OCI-LY7 (cell line): ENCODE results near the gene LGR5. TPM values are rescaled to one million over a fixed set of nuclear protein-coding genes. Genes with fewer than 3 reads are reported as not detected.

ENCODE experiments used
- BruUV-seq: library from RNA; stranded (reverse); fragments of 400-500 nt; replicated peaks from 2 replicates; lab custom pipeline; 2021; lab: Mats Ljungman, UMichigan
- CTCF ChIA-PET: fragments of 300-600 bp; sonication (Branson Sonifier 250); formaldehyde crosslinking; loops from one replicate; lab custom pipeline; 2022; ENCODE audit warnings: antibody characterized with exemption; ENCODE audit not compliant: unreplicated experiment; lab: Charles Lee
- POLR2A ChIA-PET: fragments of 300-600 bp; sonication (Branson Sonifier 250); formaldehyde crosslinking; loops from one replicate; lab custom pipeline; 2022; ENCODE audit warnings: antibody characterized with exemption; lab: Charles Lee
- DNase-seq: peaks from one replicate; pipeline ENCODE4 v3.0.0-alpha.2; 2015; ENCODE audit warnings: low spot score
- H2AFZ ChIP-seq: fragments of 200-600 bp; sonication (generic), shearing (Covaris generic); 2 replicates; pipeline ENCODE4 v1.6.1; 2014; ENCODE audit warnings: mild to moderate bottlenecking, antibody characterized with exemption, low read length, moderate library complexity
- H3K27ac ChIP-seq: fragments of 200-600 bp; sonication (generic); 2 replicates; pipeline ENCODE4 v1.5.1; 2014; ENCODE audit warnings: mixed run types, low read depth, mild to moderate bottlenecking, moderate library complexity, low read length, inconsistent platforms; ENCODE audit not compliant: poor library complexity, severe bottlenecking
- H3K36me3 ChIP-seq: fragments of 200-600 bp; sonication (generic); 2 replicates; pipeline ENCODE4 v1.6.1; 2014; ENCODE audit warnings: mild to moderate bottlenecking, antibody characterized with exemption, low read length, moderate library complexity, mixed read lengths; ENCODE audit not compliant: insufficient read depth
- H3K4me1 ChIP-seq: fragments of 200-600 bp; sonication (generic); 2 replicates; pipeline ENCODE4 v1.5.1; 2014; ENCODE audit warnings: mild to moderate bottlenecking, low read length; ENCODE audit not compliant: insufficient read depth, poor library complexity, severe bottlenecking
- H3K4me2 ChIP-seq: fragments of 200-600 bp; sonication (generic); 2 replicates; pipeline ENCODE4 v1.6.1; 2014; ENCODE audit warnings: mild to moderate bottlenecking, low read length
- H3K4me3 ChIP-seq: fragments of 200-600 bp; sonication (generic); 2 replicates; pipeline ENCODE4 v1.5.1; 2014; ENCODE audit warnings: mild to moderate bottlenecking, low read depth, low read length; ENCODE audit not compliant: poor library complexity, severe bottlenecking
- H3K79me2 ChIP-seq: fragments of 200-600 bp; sonication (generic); 2 replicates; pipeline ENCODE4 v1.6.1; 2016; ENCODE audit warnings: low read depth, mild to moderate bottlenecking, low read length, moderate library complexity, mixed read lengths; ENCODE audit not compliant: insufficient read depth
- H3K9me2 ChIP-seq: fragments of 200-600 bp; sonication (generic); 2 replicates; pipeline ENCODE4 v1.6.1; 2016; ENCODE audit warnings: mild to moderate bottlenecking, low read length, mixed read lengths; ENCODE audit not compliant: insufficient read depth
- H3K9me3 ChIP-seq: fragments of 200-600 bp; sonication (generic); 2 replicates; pipeline ENCODE4 v1.6.1; 2014; ENCODE audit warnings: mild to moderate bottlenecking, mixed run types, low read length, mixed read lengths
- H4K20me1 ChIP-seq: fragments of 200-600 bp; sonication (generic); 2 replicates; pipeline ENCODE4 v1.6.1; 2014; ENCODE audit warnings: mild to moderate bottlenecking, antibody characterized with exemption, low read length, moderate library complexity, mixed read lengths; ENCODE audit not compliant: insufficient read depth
- EZH2phosphoT487 ChIP-seq: fragments of 200-600 bp; sonication (generic); IDR thresholded peaks from 2 replicates; pipeline ENCODE4 v1.6.1; 2018; ENCODE audit warnings: low read depth, borderline replicate concordance, mild to moderate bottlenecking, mixed run types, antibody characterized with exemption, low read length, moderate library complexity, mixed read lengths
- intact Hi-C: fragments of 100-400 bp; cut with micrococcal nuclease; formaldehyde crosslinking; loops from one replicate; pipeline ENCODE4 v1.10.0; 2022; ENCODE audit not compliant: unreplicated experiment
- total RNA-seq, 2 experiments: library from RNA; depleted of rRNA in 1 of 2; stranded (reverse); fragments of >200 nt in 1 of 2; shearing (Covaris generic) in 1 of 2; gene quantifications; 2 replicates each; pipeline ENCODE4 v1.2.3, GENCODE V29; 2014 to 2022
- TF ChIP-seq, protein P1 (sequence below): fragments of 200-600 bp; sonication (generic); conservative IDR thresholded peaks from 2 replicates; pipeline ENCODE4 v1.5.1; 2014; ENCODE audit warnings: mild to moderate bottlenecking, antibody characterized with exemption, low read length, moderate library complexity, mixed read lengths

The LGR5 gene
- total RNA-seq, 2 experiments from 2014 or later = 0.51 TPM; not detected in 1

DNA sequence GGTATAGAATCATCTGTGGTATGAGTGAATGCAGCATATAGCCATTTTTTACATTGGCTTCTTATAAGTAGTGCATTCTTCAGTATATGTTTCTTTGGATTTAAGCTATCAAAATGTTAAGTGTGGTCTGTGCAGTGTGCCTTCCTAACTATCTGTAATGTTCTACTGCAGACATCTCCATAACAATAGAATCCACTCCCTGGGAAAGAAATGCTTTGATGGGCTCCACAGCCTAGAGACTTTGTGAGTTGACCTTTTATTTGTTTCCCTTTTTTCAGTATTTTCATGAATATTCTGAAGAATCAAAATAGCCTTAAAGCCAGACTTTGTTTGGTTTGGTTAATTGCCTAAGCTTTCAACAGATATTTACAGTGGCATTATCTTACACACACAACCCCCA is 116.8 kb downstream of the LGR5 start:
- intact Hi-C loops = no loop called here
- Histone ChIP-seq H3K9me2 (no peaks in the 10 kb centered on the region), H3K27ac (no peak overlapping the region), H3K4me1 (no peaks in the 10 kb centered on the region), H4K20me1 (no peaks in the 10 kb centered on the region), H3K4me3 (no peak overlapping the region), H3K4me2 (no peak overlapping the region), H3K79me2 (no peaks in the 10 kb centered on the region), H3K9me3 (no peaks in the 10 kb centered on the region), H2AFZ (no peak overlapping the region), H3K36me3 (no peaks in the 10 kb centered on the region)
- no peak for DNase-seq
- TF ChIP-seq, protein P1, sequence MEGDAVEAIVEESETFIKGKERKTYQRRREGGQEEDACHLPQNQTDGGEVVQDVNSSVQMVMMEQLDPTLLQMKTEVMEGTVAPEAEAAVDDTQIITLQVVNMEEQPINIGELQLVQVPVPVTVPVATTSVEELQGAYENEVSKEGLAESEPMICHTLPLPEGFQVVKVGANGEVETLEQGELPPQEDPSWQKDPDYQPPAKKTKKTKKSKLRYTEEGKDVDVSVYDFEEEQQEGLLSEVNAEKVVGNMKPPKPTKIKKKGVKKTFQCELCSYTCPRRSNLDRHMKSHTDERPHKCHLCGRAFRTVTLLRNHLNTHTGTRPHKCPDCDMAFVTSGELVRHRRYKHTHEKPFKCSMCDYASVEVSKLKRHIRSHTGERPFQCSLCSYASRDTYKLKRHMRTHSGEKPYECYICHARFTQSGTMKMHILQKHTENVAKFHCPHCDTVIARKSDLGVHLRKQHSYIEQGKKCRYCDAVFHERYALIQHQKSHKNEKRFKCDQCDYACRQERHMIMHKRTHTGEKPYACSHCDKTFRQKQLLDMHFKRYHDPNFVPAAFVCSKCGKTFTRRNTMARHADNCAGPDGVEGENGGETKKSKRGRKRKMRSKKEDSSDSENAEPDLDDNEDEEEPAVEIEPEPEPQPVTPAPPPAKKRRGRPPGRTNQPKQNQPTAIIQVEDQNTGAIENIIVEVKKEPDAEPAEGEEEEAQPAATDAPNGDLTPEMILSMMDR = no peak
- TF ChIP-seq EZH2phosphoT487 = no peak
- POLR2A ChIA-PET = no interaction called here
- BruUV-seq = no TSS peak
- CTCF ChIA-PET = no interaction called here

DNA sequence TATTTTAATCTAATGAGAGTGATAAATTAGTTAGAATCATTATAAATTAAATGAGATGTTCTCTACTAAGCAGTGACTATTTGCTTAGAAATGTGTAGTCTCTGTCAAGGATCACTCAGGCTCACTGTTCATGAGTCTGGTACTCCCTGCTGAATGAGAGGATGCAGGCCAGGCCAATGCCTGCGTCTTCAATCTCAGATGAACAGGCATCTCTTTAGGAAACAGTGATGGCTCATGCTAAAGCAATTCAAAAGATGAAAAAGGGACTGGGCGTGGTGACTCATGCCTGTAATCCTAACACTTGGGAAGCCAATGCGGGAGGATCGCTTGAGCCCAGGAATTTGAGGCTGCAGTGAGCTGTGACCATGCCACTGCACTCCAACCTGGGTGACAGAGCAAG is 117.3 kb downstream of the LGR5 start:
- CTCF ChIA-PET = no interaction called here
- no peak overlapping the region for H3K4me2 ChIP-seq

DNA sequence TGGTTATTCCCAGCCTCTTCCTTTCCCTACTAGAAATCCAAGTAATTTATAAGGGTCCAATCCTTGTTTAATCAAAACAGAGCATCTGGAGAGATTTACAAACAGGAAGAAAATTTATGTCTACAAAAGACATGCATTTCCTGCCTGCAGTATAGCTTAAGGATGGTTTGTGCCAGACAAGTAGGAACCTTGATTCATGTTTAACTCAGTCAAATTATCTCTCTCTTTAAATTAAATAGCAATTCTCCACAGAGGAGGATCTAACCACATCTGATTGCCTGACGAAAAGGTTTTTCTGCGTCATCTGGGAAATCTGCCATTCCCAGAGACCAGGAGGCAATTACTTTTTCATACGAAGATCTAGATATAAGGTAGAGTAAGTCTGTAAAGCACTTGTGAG is 118.8 kb downstream of the LGR5 start:
- Histone ChIP-seq H3K4me2 (no peak overlapping the region), H3K4me3 (no peak overlapping the region), H2AFZ (no peak overlapping the region), H3K27ac (no peak overlapping the region), H3K9me3 (no peaks in the 10 kb centered on the region), H3K9me2 (no peaks in the 10 kb centered on the region), H3K36me3 (no peaks in the 10 kb centered on the region), H3K4me1 (no peaks in the 10 kb centered on the region), H4K20me1 (no peaks in the 10 kb centered on the region), H3K79me2 (no peaks in the 10 kb centered on the region)
- no peak for DNase-seq
- intact Hi-C loops = no loop called here
- CTCF ChIA-PET = no interaction called here
- no TSS peak for BruUV-seq
- TF ChIP-seq EZH2phosphoT487 = no peak
- TF ChIP-seq, protein P1 = no peak
- POLR2A ChIA-PET = interaction anchor here (0.6 to 0.8 kb wide), 2 partner anchors 19 to 872 kb away, joined by 3 to 4 read pairs; no protein-coding TSS in a partner anchor

More for the DNA sequence above, 117.3 kb downstream of the LGR5 start:
- H3K4me3 ChIP-seq = no peak overlapping the region
- no peak for DNase-seq
- no peaks in the 10 kb centered on the region for H3K79me2 ChIP-seq
- intact Hi-C loops = no loop called here
- POLR2A ChIA-PET = no interaction called here
- H3K4me1 ChIP-seq = no peaks in the 10 kb centered on the region
- H3K9me2 ChIP-seq = no peaks in the 10 kb centered on the region
- H4K20me1 ChIP-seq = no peaks in the 10 kb centered on the region
- H2AFZ ChIP-seq = no peak overlapping the region
- H3K36me3 ChIP-seq = no peaks in the 10 kb centered on the region
- TF ChIP-seq, protein P1 = no peak
- no peak for TF ChIP-seq EZH2phosphoT487
- H3K9me3 ChIP-seq = no peaks in the 10 kb centered on the region
- no peak overlapping the region for H3K27ac ChIP-seq
- BruUV-seq = no TSS peak
